ENCODE data around the gene SNRPA. TPM values are rescaled to one million over a fixed set of nuclear protein-coding genes. Genes with fewer than 3 reads are reported as not detected.
A peak's percentile ranks its signal among the peaks of the same experiment; 100 is the strongest.

The SNRPA gene
- total and polyA plus RNA-seq, 7 donors = 21.5 to 43.6 (median 32.1) TPM

DNA sequence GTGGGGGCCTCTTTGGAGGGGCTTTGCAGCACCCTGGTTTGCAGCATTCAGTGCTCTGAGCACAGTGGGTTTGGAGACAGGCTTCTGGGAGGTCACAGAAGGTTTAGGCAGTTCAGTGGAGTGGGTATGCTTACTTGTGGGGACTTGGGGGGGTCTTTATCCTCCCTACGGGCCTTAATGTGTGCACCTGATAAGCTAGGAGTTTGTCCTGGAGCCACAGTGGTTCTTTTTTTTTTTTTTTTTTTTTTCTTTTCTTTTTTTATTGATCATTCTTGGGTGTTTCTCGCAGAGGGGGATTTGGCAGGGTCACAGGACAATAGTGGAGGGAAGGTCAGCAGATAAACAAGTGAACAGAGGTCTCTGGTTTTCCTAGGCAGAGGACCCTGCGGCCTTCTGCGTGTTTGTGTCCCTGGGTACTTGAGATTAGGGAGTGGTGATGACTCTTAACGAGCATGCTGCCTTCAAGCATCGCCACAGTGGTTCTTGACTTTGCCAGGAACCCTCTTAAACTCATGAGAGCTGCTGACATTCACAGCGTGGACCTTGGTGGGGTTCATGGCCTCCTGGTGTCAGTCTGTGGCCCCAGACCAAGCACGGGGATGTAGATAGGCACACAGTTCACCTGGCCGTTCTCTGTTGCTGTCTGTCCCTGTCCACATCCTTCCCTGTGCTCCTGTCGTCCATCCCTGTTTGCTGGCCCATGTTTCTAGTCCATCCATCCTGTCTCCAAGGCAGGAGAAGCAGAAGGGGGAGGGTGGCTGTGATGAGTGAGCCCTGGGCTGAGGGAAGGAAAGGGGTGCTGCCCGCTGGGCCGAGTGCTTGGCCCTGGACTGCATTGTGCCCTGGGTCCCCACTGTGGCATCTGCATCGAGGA is 50.7 kb downstream of the SNRPA start:
- TF ChIP-seq, protein P1, sequence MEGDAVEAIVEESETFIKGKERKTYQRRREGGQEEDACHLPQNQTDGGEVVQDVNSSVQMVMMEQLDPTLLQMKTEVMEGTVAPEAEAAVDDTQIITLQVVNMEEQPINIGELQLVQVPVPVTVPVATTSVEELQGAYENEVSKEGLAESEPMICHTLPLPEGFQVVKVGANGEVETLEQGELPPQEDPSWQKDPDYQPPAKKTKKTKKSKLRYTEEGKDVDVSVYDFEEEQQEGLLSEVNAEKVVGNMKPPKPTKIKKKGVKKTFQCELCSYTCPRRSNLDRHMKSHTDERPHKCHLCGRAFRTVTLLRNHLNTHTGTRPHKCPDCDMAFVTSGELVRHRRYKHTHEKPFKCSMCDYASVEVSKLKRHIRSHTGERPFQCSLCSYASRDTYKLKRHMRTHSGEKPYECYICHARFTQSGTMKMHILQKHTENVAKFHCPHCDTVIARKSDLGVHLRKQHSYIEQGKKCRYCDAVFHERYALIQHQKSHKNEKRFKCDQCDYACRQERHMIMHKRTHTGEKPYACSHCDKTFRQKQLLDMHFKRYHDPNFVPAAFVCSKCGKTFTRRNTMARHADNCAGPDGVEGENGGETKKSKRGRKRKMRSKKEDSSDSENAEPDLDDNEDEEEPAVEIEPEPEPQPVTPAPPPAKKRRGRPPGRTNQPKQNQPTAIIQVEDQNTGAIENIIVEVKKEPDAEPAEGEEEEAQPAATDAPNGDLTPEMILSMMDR (IDR thresholded peaks at IDR 0.05) = no peak
- Histone ChIP-seq H3K27ac (peak overlapping the region; percentile 64), H3K27me3 (ENCODE audit: insufficient read depth in 3 of 3, low read length in 2 of 3) (no peaks in the 10 kb centered on the region), H3K9me3 (no peaks in the 10 kb centered on the region), H3K4me1 (peaks cover 66% of the 10 kb centered on the region), H3K36me3 (ENCODE audit: insufficient read depth in 1 of 2, low read depth in 1 of 2) (peaks cover 0 to 23% of the 10 kb centered on the region in 2 donors), H3K4me3 (peak overlapping the region; percentile 95)
- WGBS, 3 donors = 45 to 56% (median 48%) methylated on average over 12 to 13 of the region's 13 CpGs
- DNase-seq (no peak), ATAC-seq (no peak)
- intact Hi-C loops (cut with DNase I) = loop anchor here (5.0 to 10.0 kb wide), 2 partner anchors 137 to 139 kb away; no protein-coding TSS in a partner anchor

DNA sequence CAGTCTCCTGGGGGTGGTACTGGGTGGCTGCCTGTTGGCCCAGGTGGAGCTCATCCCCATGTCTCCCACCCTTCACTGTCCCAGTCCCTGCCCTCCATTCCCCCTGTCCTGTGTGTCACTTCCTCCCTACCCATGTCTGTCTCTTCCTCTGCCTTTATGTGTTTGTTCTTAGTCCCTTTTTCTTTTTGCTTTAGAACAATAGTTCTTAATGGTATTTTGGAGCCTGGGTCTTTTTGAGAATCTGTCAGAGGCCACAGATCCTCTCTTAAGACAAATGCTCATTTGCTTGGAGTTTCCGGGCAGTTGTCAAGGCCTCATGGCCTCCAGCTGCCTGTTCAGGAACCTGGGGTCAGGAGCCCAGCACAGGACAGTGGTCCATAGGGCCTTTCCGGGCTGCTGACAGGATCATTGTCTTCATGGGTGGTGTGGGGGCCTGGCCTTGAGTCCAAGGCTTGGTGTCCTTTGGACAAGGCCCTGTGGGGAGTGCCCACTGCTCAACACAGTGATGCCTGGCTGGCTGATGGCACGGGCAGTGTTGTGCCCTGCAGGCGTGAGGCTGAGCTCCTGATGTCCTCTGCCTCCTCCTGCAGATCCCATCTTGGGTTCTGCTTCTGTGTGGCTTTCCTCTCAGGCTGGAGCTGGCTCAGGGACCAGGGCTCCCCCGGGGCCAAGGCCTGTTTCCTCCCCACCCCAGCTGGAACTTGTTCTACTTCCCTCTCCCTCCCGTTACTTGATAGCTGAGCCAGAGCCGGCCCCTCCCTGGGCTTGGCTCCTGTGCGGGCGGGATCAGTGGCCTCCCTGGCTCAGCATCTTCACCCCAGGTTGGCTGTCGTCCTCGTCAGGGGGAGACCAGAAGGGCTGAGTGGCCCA is 51.5 kb downstream of the SNRPA start:
- peaks cover 0 to 32% of the 10 kb centered on the region in 2 donors for H3K36me3 ChIP-seq (ENCODE audit: insufficient read depth in 1 of 2, low read depth in 1 of 2)
- 8 to 18% (median 8%) methylated on average over 11 of the region's 11 CpGs for WGBS, 3 donors
- ATAC-seq = peak in 2 of 4 donors; percentile 21 to 30
- peaks cover 66% of the 10 kb centered on the region for H3K4me1 ChIP-seq
- intact Hi-C loops (cut with DNase I) = loop anchor here (5.0 to 10.0 kb wide), 2 partner anchors 138 to 140 kb away; no protein-coding TSS in a partner anchor
- DNase-seq = peak; percentile 66 to 88
- H3K9me3 ChIP-seq = no peaks in the 10 kb centered on the region
- H3K27me3 ChIP-seq (ENCODE audit: insufficient read depth in 3 of 3, low read length in 2 of 3) = no peaks in the 10 kb centered on the region
- H3K27ac ChIP-seq = peak overlapping the region; percentile 64
- H3K4me3 ChIP-seq = peak overlapping the region; percentile 53
- TF ChIP-seq, protein P1 (IDR thresholded peaks at IDR 0.05) = no peak

DNA sequence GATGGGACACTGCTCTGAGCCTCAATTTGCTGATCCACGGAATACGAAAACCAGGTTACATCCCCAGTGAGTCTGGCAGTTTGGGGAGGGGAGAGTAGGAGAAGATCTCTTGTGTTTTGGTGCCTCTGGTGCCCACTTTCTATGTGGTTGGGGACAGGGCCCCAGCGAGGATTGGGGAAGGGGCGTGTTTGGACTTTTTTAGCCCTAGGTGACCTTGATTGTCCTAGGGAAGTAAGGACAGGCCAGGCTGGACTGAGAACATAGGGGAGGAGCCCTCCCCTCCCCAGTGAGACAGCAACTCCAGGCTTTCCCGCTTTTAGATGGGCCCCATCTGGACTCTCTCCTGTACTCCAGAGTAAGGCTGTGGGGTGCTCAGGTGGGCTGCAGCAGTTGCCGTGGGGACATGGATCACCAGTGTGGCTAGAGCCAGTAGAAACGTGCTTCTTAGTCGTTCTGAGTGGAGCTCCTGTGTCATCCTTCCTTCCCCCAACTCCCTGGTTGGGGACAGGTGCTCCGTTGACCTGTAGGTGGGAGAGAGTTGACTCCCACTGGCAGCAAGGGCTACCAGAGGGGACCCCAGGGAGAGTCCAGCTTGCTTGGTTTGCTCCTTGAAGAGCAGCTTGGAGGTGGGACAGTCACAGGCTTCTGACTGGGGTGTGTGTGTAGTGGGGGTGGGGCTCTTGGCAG is 52.3 kb downstream of the SNRPA start:
- intact Hi-C loops (cut with DNase I) = loop anchor here (5.0 to 10.0 kb wide), 2 partner anchors 139 to 141 kb away; no protein-coding TSS in a partner anchor

More for the DNA sequence above, 52.3 kb downstream of the SNRPA start:
- Histone ChIP-seq H3K4me1 (peaks cover 66% of the 10 kb centered on the region), H3K36me3 (ENCODE audit: insufficient read depth in 1 of 2, low read depth in 1 of 2) (peaks cover 0 to 40% of the 10 kb centered on the region in 2 donors), H3K4me3 (peak overlapping the region; percentile 53), H3K9me3 (no peaks in the 10 kb centered on the region), H3K27ac (peak overlapping the region; percentile 64), H3K27me3 (ENCODE audit: insufficient read depth in 3 of 3, low read length in 2 of 3) (no peaks in the 10 kb centered on the region)
- no peak for ATAC-seq
- DNase-seq = no peak
- WGBS, 3 donors = 29 to 49% (median 41%) methylated on average over 9 of the region's 9 CpGs
- TF ChIP-seq, protein P1 (IDR thresholded peaks at IDR 0.05) = no peak

Measured in psoas muscle (tissue), 8 donors.